Activated CD8-positive, alpha-beta memory T cell treated with anti-CD3 and anti-CD28 coated beads, Interleukin-2, amount 10 ng/mL, durations not matched to agents 7 days and 5 days (primary cell): ENCODE measurements around the gene B3GALT5. TPM values are rescaled to one million over a fixed set of nuclear protein-coding genes. Genes with fewer than 3 reads are reported as not detected.

ENCODE experiments used
- ATAC-seq: fragments of 150-1000 bp; cut with Tn5 transposase; one replicate; pipeline ENCODE4 v1.10.0; 2021; ENCODE audit warnings: moderate library complexity
- CTCF ChIA-PET: fragments of 350-600 bp; sonication (Branson Sonifier 250); formaldehyde crosslinking; loops from one replicate; lab custom pipeline; 2021; ENCODE audit warnings: antibody characterized with exemption; lab: Charles Lee
- DNase-seq: peaks from one replicate; pipeline ENCODE4 v3.0.0-alpha.2; 2020
- H3K27ac Mint-ChIP-seq: one replicate; pipeline ENCODE4 v1.8.0; 2021; ENCODE audit warnings: mild to moderate bottlenecking, mixed read lengths
- H3K27me3 Mint-ChIP-seq: one replicate; pipeline ENCODE4 v1.8.0; 2021; ENCODE audit warnings: mixed read lengths
- H3K36me3 Mint-ChIP-seq: one replicate; pipeline ENCODE4 v1.8.0; 2021; ENCODE audit warnings: mild to moderate bottlenecking, mixed read lengths
- H3K4me1 Mint-ChIP-seq: one replicate; pipeline ENCODE4 v1.8.0; 2021; ENCODE audit warnings: mixed read lengths
- H3K4me3 Mint-ChIP-seq: one replicate; pipeline ENCODE4 v1.8.0; 2021; ENCODE audit warnings: mild to moderate bottlenecking, moderate library complexity, mixed read lengths
- H3K9me3 Mint-ChIP-seq: one replicate; pipeline ENCODE4 v1.8.0; 2022; ENCODE audit warnings: low read depth, mixed read lengths
- total RNA-seq, 2 experiments: library from RNA; stranded (reverse); gene quantifications; one replicate each; pipeline ENCODE4 v1.2.3, GENCODE V29; 2021

The B3GALT5 gene
- total RNA-seq, 2 experiments from 2014 or later: not detected

GRCh38 chr21:39669976-39670661 is 57.4 kb downstream of the B3GALT5 start:
- CTCF ChIA-PET: no interaction called here
- Mint-ChIP-seq H3K4me1 (no peaks in the 10 kb centered on the region), H3K36me3 (no peaks in the 10 kb centered on the region), H3K9me3 (no peaks in the 10 kb centered on the region), H3K27me3 (no peaks in the 10 kb centered on the region), H3K27ac (no peak overlapping the region), H3K4me3 (no peak overlapping the region)
- DNase-seq: no peak
- ATAC-seq: no peak

GRCh38 chr21:39670701-39671100 is 58.0 kb downstream of the B3GALT5 start:
- no peaks in the 10 kb centered on the region for H3K9me3 Mint-ChIP-seq
- no peak overlapping the region for H3K27ac Mint-ChIP-seq
- no peak overlapping the region for H3K4me3 Mint-ChIP-seq
- no peaks in the 10 kb centered on the region for H3K4me1 Mint-ChIP-seq
- CTCF ChIA-PET: no interaction called here
- ATAC-seq (no peak), DNase-seq (no peak)
- H3K36me3 Mint-ChIP-seq: no peaks in the 10 kb centered on the region
- no peaks in the 10 kb centered on the region for H3K27me3 Mint-ChIP-seq

GRCh38 chr21:39671986-39672385 is 59.2 kb downstream of the B3GALT5 start:
- no peak for DNase-seq
- Mint-ChIP-seq H3K27me3 (no peaks in the 10 kb centered on the region), H3K9me3 (no peaks in the 10 kb centered on the region), H3K4me1 (no peaks in the 10 kb centered on the region), H3K4me3 (no peak overlapping the region), H3K36me3 (no peaks in the 10 kb centered on the region), H3K27ac (no peak overlapping the region)
- CTCF ChIA-PET: no interaction called here
- no peak for ATAC-seq

- H3K27me3 Mint-ChIP-seq: no peaks in the 10 kb centered on the region
- DNase-seq (no peak), ATAC-seq (no peak)
- H3K4me3 Mint-ChIP-seq: no peak overlapping the region
- no peaks in the 10 kb centered on the region for H3K36me3 Mint-ChIP-seq
- H3K9me3 Mint-ChIP-seq: no peaks in the 10 kb centered on the region
- CTCF ChIA-PET: no interaction called here
- no peaks in the 10 kb centered on the region for H3K4me1 Mint-ChIP-seq
- no peak overlapping the region for H3K27ac Mint-ChIP-seq
Measured at GRCh38 chr21:39673163-39673562, 60.4 kb downstream of the B3GALT5 start.

- no peak overlapping the region for H3K4me3 Mint-ChIP-seq
- no peaks in the 10 kb centered on the region for H3K27me3 Mint-ChIP-seq
- H3K36me3 Mint-ChIP-seq: no peaks in the 10 kb centered on the region
- no peak for DNase-seq
- H3K9me3 Mint-ChIP-seq: no peaks in the 10 kb centered on the region
- H3K27ac Mint-ChIP-seq: no peak overlapping the region
- CTCF ChIA-PET: no interaction called here
- no peaks in the 10 kb centered on the region for H3K4me1 Mint-ChIP-seq
- no peak for ATAC-seq
Measured at GRCh38 chr21:39673736-39674135, 61.0 kb downstream of the B3GALT5 start.

GRCh38 chr21:39674801-39675200 is 62.1 kb downstream of the B3GALT5 start:
- CTCF ChIA-PET: no interaction called here
- DNase-seq (no peak), ATAC-seq (no peak)
- Mint-ChIP-seq H3K4me1 (no peaks in the 10 kb centered on the region), H3K9me3 (no peaks in the 10 kb centered on the region), H3K27ac (no peak overlapping the region), H3K27me3 (no peaks in the 10 kb centered on the region), H3K4me3 (no peak overlapping the region), H3K36me3 (no peaks in the 10 kb centered on the region)

- Mint-ChIP-seq H3K4me1 (no peaks in the 10 kb centered on the region), H3K27me3 (no peaks in the 10 kb centered on the region), H3K9me3 (no peaks in the 10 kb centered on the region), H3K36me3 (no peaks in the 10 kb centered on the region), H3K4me3 (no peak overlapping the region), H3K27ac (no peak overlapping the region)
- DNase-seq: no peak
- no peak for ATAC-seq
- CTCF ChIA-PET: no interaction called here
Measured at GRCh38 chr21:39675590-39675989, 62.9 kb downstream of the B3GALT5 start.

GRCh38 chr21:39675993-39676661 is 63.4 kb downstream of the B3GALT5 start:
- no peak for ATAC-seq
- Mint-ChIP-seq H3K36me3 (no peaks in the 10 kb centered on the region), H3K4me3 (no peak overlapping the region), H3K27me3 (no peaks in the 10 kb centered on the region), H3K27ac (no peak overlapping the region), H3K9me3 (no peaks in the 10 kb centered on the region), H3K4me1 (no peaks in the 10 kb centered on the region)
- CTCF ChIA-PET: no interaction called here
- no peak for DNase-seq

GRCh38 chr21:39680216-39680615 is 67.5 kb downstream of the B3GALT5 start:
- no peak for DNase-seq

GRCh38 chr21:39681257-39681656 is 68.5 kb downstream of the B3GALT5 start:
- Mint-ChIP-seq H3K36me3 (no peaks in the 10 kb centered on the region), H3K9me3 (no peaks in the 10 kb centered on the region), H3K4me1 (no peaks in the 10 kb centered on the region), H3K27ac (no peak overlapping the region), H3K4me3 (no peak overlapping the region), H3K27me3 (no peaks in the 10 kb centered on the region)
- DNase-seq: no peak
- CTCF ChIA-PET: no interaction called here
- no peak for ATAC-seq

More at GRCh38 chr21:39680216-39680615, 67.5 kb downstream of the B3GALT5 start:
- Mint-ChIP-seq H3K4me3 (no peak overlapping the region), H3K9me3 (no peaks in the 10 kb centered on the region), H3K36me3 (no peaks in the 10 kb centered on the region), H3K27me3 (no peaks in the 10 kb centered on the region), H3K4me1 (no peaks in the 10 kb centered on the region), H3K27ac (no peak overlapping the region)
- ATAC-seq: no peak
- CTCF ChIA-PET: no interaction called here

GRCh38 chr21:39681845-39682244 is 69.1 kb downstream of the B3GALT5 start:
- CTCF ChIA-PET: no interaction called here
- Mint-ChIP-seq H3K36me3 (no peaks in the 10 kb centered on the region), H3K4me3 (no peak overlapping the region), H3K27ac (no peak overlapping the region), H3K4me1 (no peaks in the 10 kb centered on the region), H3K27me3 (no peaks in the 10 kb centered on the region), H3K9me3 (no peaks in the 10 kb centered on the region)
- DNase-seq: no peak
- no peak for ATAC-seq

GRCh38 chr21:39685236-39685635 is 72.5 kb downstream of the B3GALT5 start:
- CTCF ChIA-PET: no interaction called here
- H3K27ac Mint-ChIP-seq: no peak overlapping the region
- no peak overlapping the region for H3K4me3 Mint-ChIP-seq
- no peak for DNase-seq
- H3K27me3 Mint-ChIP-seq: no peaks in the 10 kb centered on the region
- no peaks in the 10 kb centered on the region for H3K4me1 Mint-ChIP-seq
- H3K36me3 Mint-ChIP-seq: no peaks in the 10 kb centered on the region
- no peak for ATAC-seq
- no peaks in the 10 kb centered on the region for H3K9me3 Mint-ChIP-seq

GRCh38 chr21:39685991-39686390 is 73.3 kb downstream of the B3GALT5 start:
- CTCF ChIA-PET: no interaction called here
- Mint-ChIP-seq H3K27me3 (no peaks in the 10 kb centered on the region), H3K27ac (no peak overlapping the region), H3K4me1 (no peaks in the 10 kb centered on the region), H3K4me3 (no peak overlapping the region), H3K36me3 (no peaks in the 10 kb centered on the region), H3K9me3 (no peaks in the 10 kb centered on the region)
- DNase-seq: no peak
- ATAC-seq: no peak

- H3K27me3 Mint-ChIP-seq: no peaks in the 10 kb centered on the region
- ATAC-seq (no peak), DNase-seq (no peak)
- H3K36me3 Mint-ChIP-seq: no peaks in the 10 kb centered on the region
- H3K4me1 Mint-ChIP-seq: no peaks in the 10 kb centered on the region
- no peak overlapping the region for H3K27ac Mint-ChIP-seq
- H3K4me3 Mint-ChIP-seq: no peak overlapping the region
- H3K9me3 Mint-ChIP-seq: no peaks in the 10 kb centered on the region
- CTCF ChIA-PET: no interaction called here
Measured at GRCh38 chr21:39686646-39687468, 74.1 kb downstream of the B3GALT5 start.
